ENCODE measurements around the gene ANKHD1. TPM values are rescaled to one million over a fixed set of nuclear protein-coding genes. Genes with fewer than 3 reads are reported as not detected.
A peak's percentile ranks its signal among the peaks of the same experiment; 100 is the strongest.

Gene ANKHD1
- total and polyA plus RNA-seq, 2 donors (not counting 1 experiment from before 2014, with no cell fraction given) = 45.4 to 74.5 TPM

DNA sequence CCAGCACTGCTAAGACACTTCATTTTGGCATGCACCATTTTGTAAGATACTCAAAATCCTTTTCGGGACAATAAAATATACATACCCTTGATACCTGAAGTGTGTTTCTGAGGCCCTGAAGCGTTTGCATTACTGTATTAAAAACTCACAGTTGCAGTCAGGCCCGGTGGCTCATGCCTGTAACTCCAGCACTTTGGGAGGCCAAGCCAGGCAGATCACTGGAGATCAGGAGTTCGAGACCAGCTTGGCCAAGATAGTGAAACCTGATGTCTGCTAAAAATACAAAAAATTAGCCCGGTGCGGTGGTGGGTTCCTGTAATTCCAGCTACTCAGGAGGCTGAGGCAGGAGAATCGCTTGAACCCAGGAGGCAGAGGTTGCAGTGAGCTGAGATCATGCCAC, 143.4 kb downstream of the ANKHD1 start:
- H3K79me2 ChIP-seq (ENCODE audit: control insufficient read depth, insufficient read depth, low read length) = no peaks in the 10 kb centered on the region
- no peak overlapping the region for H3K9ac ChIP-seq (ENCODE audit: insufficient read depth, low read length)
- H3K4me2 ChIP-seq (ENCODE audit: extremely low read depth, insufficient read depth, low read length) = no peak overlapping the region
- H3K27ac ChIP-seq (ENCODE audit: insufficient read depth, low read length) = no peak overlapping the region
- no peaks in the 10 kb centered on the region for H3K9me3 ChIP-seq (ENCODE audit: control insufficient read depth, insufficient read depth, low read depth, low read length)
- H3K27me3 ChIP-seq (ENCODE audit: control insufficient read depth, insufficient read depth, low read length) = no peaks in the 10 kb centered on the region
- peaks cover 6% of the 10 kb centered on the region for H3K36me3 ChIP-seq (ENCODE audit: control insufficient read depth, insufficient read depth, low read length)
- no peak overlapping the region for H3K4me3 ChIP-seq (replicated peaks in 1 of 4; ENCODE audit: control extremely low read depth in 1 of 4, insufficient read depth in 1 of 4, low read depth in 3 of 4, low read length in 4 of 4)
- TF ChIP-seq, protein P1, sequence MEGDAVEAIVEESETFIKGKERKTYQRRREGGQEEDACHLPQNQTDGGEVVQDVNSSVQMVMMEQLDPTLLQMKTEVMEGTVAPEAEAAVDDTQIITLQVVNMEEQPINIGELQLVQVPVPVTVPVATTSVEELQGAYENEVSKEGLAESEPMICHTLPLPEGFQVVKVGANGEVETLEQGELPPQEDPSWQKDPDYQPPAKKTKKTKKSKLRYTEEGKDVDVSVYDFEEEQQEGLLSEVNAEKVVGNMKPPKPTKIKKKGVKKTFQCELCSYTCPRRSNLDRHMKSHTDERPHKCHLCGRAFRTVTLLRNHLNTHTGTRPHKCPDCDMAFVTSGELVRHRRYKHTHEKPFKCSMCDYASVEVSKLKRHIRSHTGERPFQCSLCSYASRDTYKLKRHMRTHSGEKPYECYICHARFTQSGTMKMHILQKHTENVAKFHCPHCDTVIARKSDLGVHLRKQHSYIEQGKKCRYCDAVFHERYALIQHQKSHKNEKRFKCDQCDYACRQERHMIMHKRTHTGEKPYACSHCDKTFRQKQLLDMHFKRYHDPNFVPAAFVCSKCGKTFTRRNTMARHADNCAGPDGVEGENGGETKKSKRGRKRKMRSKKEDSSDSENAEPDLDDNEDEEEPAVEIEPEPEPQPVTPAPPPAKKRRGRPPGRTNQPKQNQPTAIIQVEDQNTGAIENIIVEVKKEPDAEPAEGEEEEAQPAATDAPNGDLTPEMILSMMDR (conservative IDR thresholded peaks at IDR 0.05 in 1 of 2, IDR thresholded peaks at IDR 0.05 in 1 of 2; ENCODE audit: low read depth in 1 of 2, low read length in 2 of 2) = no peak
- no peak for TF ChIP-seq EZH2 (IDR thresholded peaks at IDR 0.05; ENCODE audit: low read length, missing control alignments)
- no peak overlapping the region for H2AFZ ChIP-seq (ENCODE audit: low read length)
- peaks cover 15% of the 10 kb centered on the region for H3K4me1 ChIP-seq (ENCODE audit: control insufficient read depth, extremely low read depth, insufficient read depth, low read length)
- DNase-seq (ENCODE audit: low read depth in 2 of 2) = no peak
- peaks cover 2% of the 10 kb centered on the region for H4K20me1 ChIP-seq (ENCODE audit: control insufficient read depth, extremely low read depth, insufficient read depth, low read length)

DNA sequence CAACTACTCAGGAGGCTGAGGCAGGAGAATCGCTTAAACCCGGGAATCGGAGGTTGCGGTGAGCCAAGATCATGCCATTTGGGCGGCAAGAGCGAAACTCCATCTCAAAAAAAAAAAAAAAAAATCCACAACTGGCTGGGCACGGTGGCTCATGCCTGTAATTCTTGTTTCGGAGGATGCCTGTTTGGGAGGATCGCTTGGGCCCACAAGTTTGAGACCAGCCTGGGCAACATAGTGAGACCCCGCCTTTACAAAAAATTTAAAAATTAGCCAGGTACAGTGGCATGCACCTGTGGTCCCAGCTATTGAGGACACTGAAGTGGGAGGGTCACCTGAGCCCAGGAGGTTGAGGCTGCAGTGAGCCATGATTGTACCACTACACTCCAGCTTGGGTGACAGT, 144.0 kb downstream of the ANKHD1 start:
- TF ChIP-seq, protein P1 (conservative IDR thresholded peaks at IDR 0.05 in 1 of 2, IDR thresholded peaks at IDR 0.05 in 1 of 2; ENCODE audit: low read depth in 1 of 2, low read length in 2 of 2) = no peak
- TF ChIP-seq EZH2 (IDR thresholded peaks at IDR 0.05; ENCODE audit: low read length, missing control alignments) = no peak
- Histone ChIP-seq H3K9me3 (ENCODE audit: control insufficient read depth, insufficient read depth, low read depth, low read length) (no peaks in the 10 kb centered on the region), H3K27me3 (ENCODE audit: control insufficient read depth, insufficient read depth, low read length) (no peaks in the 10 kb centered on the region), H3K79me2 (ENCODE audit: control insufficient read depth, insufficient read depth, low read length) (no peaks in the 10 kb centered on the region), H3K9ac (ENCODE audit: insufficient read depth, low read length) (no peak overlapping the region), H4K20me1 (ENCODE audit: control insufficient read depth, extremely low read depth, insufficient read depth, low read length) (peaks cover 2% of the 10 kb centered on the region), H3K4me2 (ENCODE audit: extremely low read depth, insufficient read depth, low read length) (no peak overlapping the region), H3K27ac (ENCODE audit: insufficient read depth, low read length) (no peak overlapping the region), H2AFZ (ENCODE audit: low read length) (no peak overlapping the region), H3K4me1 (ENCODE audit: control insufficient read depth, extremely low read depth, insufficient read depth, low read length) (peaks cover 15% of the 10 kb centered on the region), H3K36me3 (ENCODE audit: control insufficient read depth, insufficient read depth, low read length) (peaks cover 11% of the 10 kb centered on the region), H3K4me3 (replicated peaks in 1 of 4; ENCODE audit: control extremely low read depth in 1 of 4, insufficient read depth in 1 of 4, low read depth in 3 of 4, low read length in 4 of 4) (no peak overlapping the region)
- DNase-seq (ENCODE audit: low read depth in 2 of 2) = no peak

DNA sequence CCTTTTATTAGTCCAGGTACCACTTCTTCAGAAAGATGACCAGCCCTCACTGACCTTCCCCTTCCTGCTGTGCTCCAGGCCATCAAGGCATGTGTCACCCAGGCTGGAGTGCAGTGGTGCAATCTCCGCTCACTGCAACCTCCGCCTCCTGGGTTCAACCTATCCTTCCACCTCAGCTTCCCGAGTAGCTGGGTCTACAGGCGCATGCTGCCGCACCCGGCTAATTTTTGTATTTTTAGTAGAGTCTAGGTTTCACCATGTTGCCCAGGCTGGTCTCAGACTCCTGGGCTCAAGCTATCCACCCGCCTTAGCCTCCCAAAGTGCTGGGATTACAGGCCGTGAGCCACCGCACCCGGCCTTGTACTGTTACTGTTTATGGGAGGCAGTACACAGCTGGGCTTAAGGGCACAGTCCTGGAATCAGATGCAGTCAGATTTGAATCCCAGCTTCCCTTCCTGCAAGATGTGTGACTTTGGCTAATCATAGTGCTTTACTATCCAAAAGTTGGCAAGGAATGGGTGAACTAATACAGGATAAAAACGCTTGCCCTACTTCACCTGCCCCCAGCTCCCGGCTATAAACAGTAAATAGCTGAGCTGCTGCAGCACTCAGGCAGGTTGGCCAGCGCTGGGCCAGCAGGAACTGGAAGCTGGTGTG, 145.3 kb downstream of the ANKHD1 start:
- peaks cover 21% of the 10 kb centered on the region for H3K36me3 ChIP-seq (ENCODE audit: control insufficient read depth, insufficient read depth, low read length)

More for the DNA sequence above, 145.3 kb downstream of the ANKHD1 start:
- peak overlapping the region; percentile 80 for H3K27ac ChIP-seq (ENCODE audit: insufficient read depth, low read length)
- peaks cover 15% of the 10 kb centered on the region for H3K4me1 ChIP-seq (ENCODE audit: control insufficient read depth, extremely low read depth, insufficient read depth, low read length)
- H3K4me2 ChIP-seq (ENCODE audit: extremely low read depth, insufficient read depth, low read length) = peak overlapping the region; percentile 49
- H3K9me3 ChIP-seq (ENCODE audit: control insufficient read depth, insufficient read depth, low read depth, low read length) = no peaks in the 10 kb centered on the region
- H3K4me3 ChIP-seq (replicated peaks in 1 of 4; ENCODE audit: control extremely low read depth in 1 of 4, insufficient read depth in 1 of 4, low read depth in 3 of 4, low read length in 4 of 4) = peak overlapping the region in 1 of 4 experiments; percentile 14
- peak overlapping the region; percentile 34 for H3K9ac ChIP-seq (ENCODE audit: insufficient read depth, low read length)
- peak overlapping the region; percentile 9 for H2AFZ ChIP-seq (ENCODE audit: low read length)
- no peaks in the 10 kb centered on the region for H3K27me3 ChIP-seq (ENCODE audit: control insufficient read depth, insufficient read depth, low read length)
- no peak for DNase-seq (ENCODE audit: low read depth in 2 of 2)
- H3K79me2 ChIP-seq (ENCODE audit: control insufficient read depth, insufficient read depth, low read length) = peaks cover under 1% of the 10 kb centered on the region
- TF ChIP-seq, protein P1 (conservative IDR thresholded peaks at IDR 0.05 in 1 of 2, IDR thresholded peaks at IDR 0.05 in 1 of 2; ENCODE audit: low read depth in 1 of 2, low read length in 2 of 2) = no peak
- TF ChIP-seq EZH2 (IDR thresholded peaks at IDR 0.05; ENCODE audit: low read length, missing control alignments) = no peak
- peaks cover 2% of the 10 kb centered on the region for H4K20me1 ChIP-seq (ENCODE audit: control insufficient read depth, extremely low read depth, insufficient read depth, low read length)

All from fibroblast of lung (primary cell).